Neural cell (in vitro differentiated cells): ENCODE data around the gene LOXL4.

Source experiments
- EP300 ChIP-seq: fragments of 450-650 bp; conservative IDR thresholded peaks from 2 replicates; pipeline ENCODE4 v1.6.1; 2014; ENCODE audit warnings: antibody characterized with exemption, mild to moderate bottlenecking, moderate library complexity; ENCODE audit not compliant: poor library complexity, severe bottlenecking
- EZH2 ChIP-seq: fragments of 200-600, 300-800 bp; shearing (Covaris generic), sonication (generic); IDR thresholded peaks from 2 replicates; pipeline ENCODE4 v1.6.1; 2014; ENCODE audit warnings: antibody characterized with exemption, low read length, borderline replicate concordance, mild to moderate bottlenecking; ENCODE audit not compliant: insufficient read depth, poor library complexity, severe bottlenecking
- POLR2AphosphoS5 ChIP-seq: IDR thresholded peaks from 2 replicates; pipeline ENCODE4 v1.6.1; 2012
- RAD21 ChIP-seq: fragments of 450-650 bp; conservative IDR thresholded peaks from 2 replicates; pipeline ENCODE4 v1.6.1; 2014; ENCODE audit warnings: antibody characterized with exemption, mild to moderate bottlenecking, moderate library complexity
- TF ChIP-seq, protein P1 (sequence below): fragments of 450-650 bp; IDR thresholded peaks from 2 replicates; pipeline ENCODE4 v1.5.1; 2014; ENCODE audit warnings: antibody characterized with exemption, mild to moderate bottlenecking, moderate library complexity; ENCODE audit not compliant: poor library complexity, severe bottlenecking
- TF ChIP-seq, protein P2 (sequence below): IDR thresholded peaks from 2 replicates; pipeline ENCODE4 v1.6.1; 2012; ENCODE audit warnings: borderline replicate concordance

DNA sequence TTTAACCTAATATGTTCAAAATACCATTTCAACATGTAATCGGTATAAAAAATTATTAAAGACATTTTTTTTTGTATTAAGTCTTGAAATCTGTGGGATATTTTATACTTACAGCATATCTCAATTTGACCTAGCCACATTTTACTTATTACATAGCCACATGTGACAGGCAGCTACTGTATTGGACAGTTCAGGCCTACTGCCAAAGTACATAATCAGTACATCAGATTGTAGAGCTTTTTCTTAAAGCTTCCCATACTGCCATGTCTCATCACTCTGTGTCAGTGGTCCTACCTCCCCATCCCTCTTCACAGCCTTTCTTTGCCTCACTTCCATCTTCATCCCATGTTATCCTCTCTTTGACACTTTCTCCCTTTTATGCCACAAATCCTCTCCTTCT is 43.0 kb downstream of the LOXL4 start:
- TF ChIP-seq, protein P1, sequence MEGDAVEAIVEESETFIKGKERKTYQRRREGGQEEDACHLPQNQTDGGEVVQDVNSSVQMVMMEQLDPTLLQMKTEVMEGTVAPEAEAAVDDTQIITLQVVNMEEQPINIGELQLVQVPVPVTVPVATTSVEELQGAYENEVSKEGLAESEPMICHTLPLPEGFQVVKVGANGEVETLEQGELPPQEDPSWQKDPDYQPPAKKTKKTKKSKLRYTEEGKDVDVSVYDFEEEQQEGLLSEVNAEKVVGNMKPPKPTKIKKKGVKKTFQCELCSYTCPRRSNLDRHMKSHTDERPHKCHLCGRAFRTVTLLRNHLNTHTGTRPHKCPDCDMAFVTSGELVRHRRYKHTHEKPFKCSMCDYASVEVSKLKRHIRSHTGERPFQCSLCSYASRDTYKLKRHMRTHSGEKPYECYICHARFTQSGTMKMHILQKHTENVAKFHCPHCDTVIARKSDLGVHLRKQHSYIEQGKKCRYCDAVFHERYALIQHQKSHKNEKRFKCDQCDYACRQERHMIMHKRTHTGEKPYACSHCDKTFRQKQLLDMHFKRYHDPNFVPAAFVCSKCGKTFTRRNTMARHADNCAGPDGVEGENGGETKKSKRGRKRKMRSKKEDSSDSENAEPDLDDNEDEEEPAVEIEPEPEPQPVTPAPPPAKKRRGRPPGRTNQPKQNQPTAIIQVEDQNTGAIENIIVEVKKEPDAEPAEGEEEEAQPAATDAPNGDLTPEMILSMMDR = no peak
- TF ChIP-seq, protein P2, sequence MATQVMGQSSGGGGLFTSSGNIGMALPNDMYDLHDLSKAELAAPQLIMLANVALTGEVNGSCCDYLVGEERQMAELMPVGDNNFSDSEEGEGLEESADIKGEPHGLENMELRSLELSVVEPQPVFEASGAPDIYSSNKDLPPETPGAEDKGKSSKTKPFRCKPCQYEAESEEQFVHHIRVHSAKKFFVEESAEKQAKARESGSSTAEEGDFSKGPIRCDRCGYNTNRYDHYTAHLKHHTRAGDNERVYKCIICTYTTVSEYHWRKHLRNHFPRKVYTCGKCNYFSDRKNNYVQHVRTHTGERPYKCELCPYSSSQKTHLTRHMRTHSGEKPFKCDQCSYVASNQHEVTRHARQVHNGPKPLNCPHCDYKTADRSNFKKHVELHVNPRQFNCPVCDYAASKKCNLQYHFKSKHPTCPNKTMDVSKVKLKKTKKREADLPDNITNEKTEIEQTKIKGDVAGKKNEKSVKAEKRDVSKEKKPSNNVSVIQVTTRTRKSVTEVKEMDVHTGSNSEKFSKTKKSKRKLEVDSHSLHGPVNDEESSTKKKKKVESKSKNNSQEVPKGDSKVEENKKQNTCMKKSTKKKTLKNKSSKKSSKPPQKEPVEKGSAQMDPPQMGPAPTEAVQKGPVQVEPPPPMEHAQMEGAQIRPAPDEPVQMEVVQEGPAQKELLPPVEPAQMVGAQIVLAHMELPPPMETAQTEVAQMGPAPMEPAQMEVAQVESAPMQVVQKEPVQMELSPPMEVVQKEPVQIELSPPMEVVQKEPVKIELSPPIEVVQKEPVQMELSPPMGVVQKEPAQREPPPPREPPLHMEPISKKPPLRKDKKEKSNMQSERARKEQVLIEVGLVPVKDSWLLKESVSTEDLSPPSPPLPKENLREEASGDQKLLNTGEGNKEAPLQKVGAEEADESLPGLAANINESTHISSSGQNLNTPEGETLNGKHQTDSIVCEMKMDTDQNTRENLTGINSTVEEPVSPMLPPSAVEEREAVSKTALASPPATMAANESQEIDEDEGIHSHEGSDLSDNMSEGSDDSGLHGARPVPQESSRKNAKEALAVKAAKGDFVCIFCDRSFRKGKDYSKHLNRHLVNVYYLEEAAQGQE = no peak
- no peak for TF ChIP-seq EP300
- no peak for TF ChIP-seq EZH2
- TF ChIP-seq POLR2AphosphoS5 = no peak
- TF ChIP-seq RAD21 = no peak
